Activated CD8-positive, alpha-beta T cell treated with anti-CD3 and anti-CD28 coated beads for 36 hours (primary cell): ENCODE data around the gene RHBDF2. TPM values are rescaled to one million over a fixed set of nuclear protein-coding genes. Genes with fewer than 3 reads are reported as not detected.

Experiments
- ATAC-seq: fragments of 200-7000 bp; cut with Tn5 transposase; one replicate; pipeline ENCODE4 v1.10.0; 2021; ENCODE audit warnings: mild to moderate bottlenecking, moderate library complexity
- CTCF ChIA-PET: fragments of 350-600 bp; sonication (Branson Sonifier 250); formaldehyde crosslinking; loops from one replicate; lab custom pipeline; 2021; ENCODE audit warnings: antibody characterized with exemption; lab: Charles Lee
- POLR2A ChIA-PET: fragments of 350-600 bp; sonication (Branson Sonifier 250); formaldehyde crosslinking; loops from one replicate; lab custom pipeline; 2021; ENCODE audit warnings: antibody characterized with exemption; lab: Charles Lee
- DNase-seq: peaks from one replicate; pipeline ENCODE4 v3.0.0-alpha.2; 2020
- H3K27ac Mint-ChIP-seq: one replicate; pipeline ENCODE4 v1.8.0; 2021; ENCODE audit warnings: mild to moderate bottlenecking, mixed read lengths
- H3K27me3 Mint-ChIP-seq: one replicate; pipeline ENCODE4 v1.8.0; 2021; ENCODE audit warnings: mixed read lengths
- H3K36me3 Mint-ChIP-seq: one replicate; pipeline ENCODE4 v1.8.0; 2021; ENCODE audit warnings: low read depth, mixed read lengths
- H3K4me1 Mint-ChIP-seq: one replicate; pipeline ENCODE4 v1.8.0; 2021; ENCODE audit warnings: low read depth, mixed read lengths
- H3K4me3 Mint-ChIP-seq: one replicate; pipeline ENCODE4 v1.8.0; 2021; ENCODE audit warnings: mild to moderate bottlenecking, moderate library complexity, mixed read lengths
- H3K9me3 Mint-ChIP-seq: one replicate; pipeline ENCODE4 v1.8.0; 2021; ENCODE audit warnings: mixed read lengths
- CTCF ChIP-seq: fragments of 200-600 bp; IDR thresholded peaks from one replicate; pipeline ENCODE4 v1.8.0; 2022; ENCODE audit warnings: antibody characterized with exemption, mild to moderate bottlenecking
- intact Hi-C: fragments of 100-400 bp; cut with micrococcal nuclease; formaldehyde crosslinking; loops from one replicate; pipeline ENCODE4 v1.10.0; 2022
- total RNA-seq, 2 experiments: library from RNA; stranded (reverse); gene quantifications; one replicate each; pipeline ENCODE4 v1.2.3, GENCODE V29; 2021

RHBDF2 gene
- total RNA-seq, 2 experiments from 2014 or later, result 19.9 to 20.4 TPM

- POLR2A ChIA-PET, result interaction anchor here (0.7 to 1.3 kb wide), 2 partner anchors 10 to 30 kb away, joined by 3 to 4 read pairs; no protein-coding TSS in a partner anchor
- intact Hi-C loops, result no loop called here
- Mint-ChIP-seq H3K4me1 (peaks cover 11% of the 10 kb centered on the region), H3K27ac (no peak overlapping the region), H3K9me3 (no peaks in the 10 kb centered on the region), H3K4me3 (no peak overlapping the region), H3K36me3 (no peaks in the 10 kb centered on the region), H3K27me3 (no peaks in the 10 kb centered on the region)
- TF ChIP-seq CTCF, result no peak
- DNase-seq, result no peak
- no peak for ATAC-seq
- CTCF ChIA-PET, result interaction anchor here (0.6 to 4.6 kb wide), 5 partner anchors 10 to 312 kb away, joined by 3 to 15 read pairs (median 4); no protein-coding TSS in a partner anchor
These were observed 73.6 kb downstream of the RHBDF2 start for GRCh38 chr17:76427501-76428231.

GRCh38 chr17:76426853-76427252, 74.4 kb downstream of the RHBDF2 start:
- Mint-ChIP-seq H3K9me3 (no peaks in the 10 kb centered on the region), H3K4me1 (peaks cover 11% of the 10 kb centered on the region), H3K27ac (no peak overlapping the region), H3K27me3 (no peaks in the 10 kb centered on the region), H3K4me3 (no peak overlapping the region), H3K36me3 (no peaks in the 10 kb centered on the region)
- ATAC-seq (no peak), DNase-seq (no peak)
- no peak for TF ChIP-seq CTCF
- POLR2A ChIA-PET, result interaction anchor here (0.7 to 1.3 kb wide), 2 partner anchors 11 to 31 kb away, joined by 3 to 4 read pairs; no protein-coding TSS in a partner anchor
- CTCF ChIA-PET, result interaction anchor here (0.6 to 4.6 kb wide), 4 partner anchors 19 to 29 kb away, joined by 3 to 20 read pairs (median 11); no protein-coding TSS in a partner anchor
- intact Hi-C loops, result no loop called here

- Mint-ChIP-seq H3K4me1 (peaks cover 14% of the 10 kb centered on the region), H3K9me3 (no peaks in the 10 kb centered on the region), H3K27ac (no peak overlapping the region), H3K27me3 (no peaks in the 10 kb centered on the region), H3K4me3 (no peak overlapping the region), H3K36me3 (no peaks in the 10 kb centered on the region)
- POLR2A ChIA-PET, result no interaction called here
- intact Hi-C loops, result no loop called here
- CTCF ChIA-PET, result interaction anchor here (2.1 kb wide), 1 partner anchor 14 kb away, joined by 10 read pairs; no protein-coding TSS in a partner anchor
- no peak for TF ChIP-seq CTCF
- ATAC-seq, result no peak
- DNase-seq, result no peak
These were observed 78.4 kb downstream of the RHBDF2 start for GRCh38 chr17:76422860-76423259.

GRCh38 chr17:76422406-76422805, 78.8 kb downstream of the RHBDF2 start:
- Mint-ChIP-seq H3K9me3 (no peaks in the 10 kb centered on the region), H3K4me1 (peaks cover 13% of the 10 kb centered on the region), H3K27ac (no peak overlapping the region), H3K36me3 (no peaks in the 10 kb centered on the region), H3K27me3 (no peaks in the 10 kb centered on the region), H3K4me3 (no peak overlapping the region)
- CTCF ChIA-PET, result interaction anchor here (2.1 kb wide), 1 partner anchor 14 kb away, joined by 10 read pairs; no protein-coding TSS in a partner anchor
- ATAC-seq, result no peak
- DNase-seq, result no peak
- POLR2A ChIA-PET, result no interaction called here
- intact Hi-C loops, result no loop called here
- no peak for TF ChIP-seq CTCF

GRCh38 chr17:76421044-76421407, 80.2 kb downstream of the RHBDF2 start:
- no peak overlapping the region for H3K27ac Mint-ChIP-seq
- intact Hi-C loops, result no loop called here

More at GRCh38 chr17:76421044-76421407, 80.2 kb downstream of the RHBDF2 start:
- POLR2A ChIA-PET, result no interaction called here
- ATAC-seq (no peak), DNase-seq (no peak)
- CTCF ChIA-PET, result no interaction called here
- no peaks in the 10 kb centered on the region for H3K36me3 Mint-ChIP-seq
- no peak overlapping the region for H3K4me3 Mint-ChIP-seq
- no peaks in the 10 kb centered on the region for H3K9me3 Mint-ChIP-seq
- no peaks in the 10 kb centered on the region for H3K27me3 Mint-ChIP-seq
- H3K4me1 Mint-ChIP-seq, result peaks cover 13% of the 10 kb centered on the region
- TF ChIP-seq CTCF, result no peak
